ENCODE results near the gene ALKBH5. TPM values are rescaled to one million over a fixed set of nuclear protein-coding genes. Genes with fewer than 3 reads are reported as not detected.

Gene ALKBH5
- total RNA-seq, 1 experiment from 2014 or later = 97.8 TPM

- ChIA-PET POLR2A (no interaction called here), CTCF (interaction anchor here (0.6 kb wide), 1 partner anchor 110 kb away, joined by 3 read pairs; no protein-coding TSS in a partner anchor)
Measured at GRCh38 chr17:18191236-18191667, 7.6 kb downstream of the ALKBH5 start.

More at GRCh38 chr17:18191236-18191667, 7.6 kb downstream of the ALKBH5 start:
- Histone ChIP-seq H4K20me1 (ENCODE audit: insufficient read depth) (peaks cover 8% of the 10 kb centered on the region; the same call in 1 of the 2 replicates), H3K36me3 (ENCODE audit: control insufficient read depth in 1 of 2, insufficient read depth in 2 of 2, low read length in 2 of 2) (peaks cover 39 to 62% of the 10 kb centered on the region in 2 experiments), H3K4me3 (replicated peaks in 1 of 2; ENCODE audit: low read depth in 1 of 2, low read length in 2 of 2) (no peak overlapping the region), H3K9me3 (ENCODE audit: control insufficient read depth in 1 of 2, insufficient read depth in 1 of 2, low read depth in 1 of 2, low read length in 2 of 2) (no peaks in the 10 kb centered on the region), H3K4me1 (ENCODE audit: control insufficient read depth in 1 of 2, insufficient read depth in 2 of 2, low read length in 2 of 2) (0 out of 4 replicates have a peak, but pooled peaks cover 0 to 3% of the 10 kb centered on the region in 2 experiments), H3K79me2 (ENCODE audit: insufficient read depth, low read length) (peaks cover 97% of the 10 kb centered on the region), H3K4me2 (ENCODE audit: low read length) (no peak overlapping the region), H3K9ac (ENCODE audit: low read length) (no peak overlapping the region), H2AFZ (ENCODE audit: low read depth, low read length, poor library complexity, severe bottlenecking) (no peak overlapping the region), H3K27ac (ENCODE audit: low read depth, low read length) (no peak overlapping the region), H3K9me2 (ENCODE audit: insufficient read depth) (no peaks in the 10 kb centered on the region), H3K27me3 (ENCODE audit: insufficient read depth, low read length) (no peaks in the 10 kb centered on the region)
- intact Hi-C loops (cut with micrococcal nuclease) = no loop called here
- no peak for DNase-seq (ENCODE audit: low read depth, low spot score)
- TF ChIP-seq CBX3 (IDR thresholded peaks at IDR 0.05; ENCODE audit: low read depth) (no peak), YY1 (IDR thresholded peaks at IDR 0.05; ENCODE audit: extremely low read depth, insufficient replicate concordance, low read depth, low read length) (no peak), ZNF274 (IDR thresholded peaks at IDR 0.05; ENCODE audit: low read depth, low read length) (no peak), ZFX (IDR thresholded peaks at IDR 0.05) (no peak), ATF3 (IDR thresholded peaks at IDR 0.05) (no peak), SRF (IDR thresholded peaks at IDR 0.05; ENCODE audit: low read depth) (no peak), TCF7L2 (IDR thresholded peaks at IDR 0.05; ENCODE audit: borderline replicate concordance, extremely low read depth, insufficient read depth, insufficient read length) (no peak), JUND (IDR thresholded peaks at IDR 0.05) (no peak), ELF1 (IDR thresholded peaks at IDR 0.05; ENCODE audit: borderline replicate concordance, low read depth) (no peak), SIN3A (IDR thresholded peaks at IDR 0.05; ENCODE audit: low read depth) (no peak), CTCF (IDR thresholded peaks at IDR 0.05 in 2 of 3, conservative IDR thresholded peaks at IDR 0.05 in 1 of 3; ENCODE audit: borderline replicate concordance in 1 of 3, insufficient read depth in 1 of 3, low read depth in 2 of 3, low read length in 2 of 3) (no peak), EZH2 (IDR thresholded peaks at IDR 0.05) (no peak), MAX (IDR thresholded peaks at IDR 0.05) (no peak), CEBPB (IDR thresholded peaks at IDR 0.05; ENCODE audit: low read depth) (no peak), POLR2A (IDR thresholded peaks at IDR 0.05; ENCODE audit: borderline replicate concordance, extremely low read depth, insufficient read depth, insufficient read length) (no peak)
- RAD21 ChIA-PET (ENCODE audit: low non-redundant PET in 1 of 2, low total read pairs in 2 of 2, uncharacterized antibody in 2 of 2, unreplicated experiment in 2 of 2) = no interaction called here
- ATAC-seq = no peak
- no TSS peak for BruUV-seq (replicated peaks)
